Measurements from ENCODE around the gene BRINP3.

Gene BRINP3

DNA sequence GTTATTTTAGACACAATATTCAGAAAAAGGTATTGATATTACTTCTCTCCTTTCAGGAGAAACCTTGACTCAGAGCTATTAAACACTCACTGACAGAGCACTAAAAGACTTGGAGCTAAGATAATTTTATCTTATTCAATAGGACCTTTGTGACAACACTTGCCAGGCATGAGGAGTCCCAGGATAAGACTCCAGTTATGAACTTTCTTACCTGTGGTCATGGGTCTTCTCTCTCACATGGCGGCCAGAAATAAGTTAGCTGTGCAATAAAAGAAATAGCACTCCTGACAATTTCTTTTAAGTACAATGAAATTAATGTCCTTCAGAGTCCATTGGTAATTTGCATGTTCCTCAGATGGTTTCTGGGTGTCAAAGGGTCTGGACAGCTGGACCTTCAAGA lies 382.1 kb downstream of the BRINP3 start:
- H2BK120ac ChIP-seq (ENCODE audit: low read depth, low read length): no peak overlapping the region
- no peak overlapping the region for H3K27ac ChIP-seq (replicated peaks; ENCODE audit: low read length)
- H3K4ac ChIP-seq (ENCODE audit: low read length): no peak overlapping the region
- no CpG with 5 or more reads among the region's 1 CpG for WGBS, 2 donors (ENCODE audit: extremely low coverage in 2 of 2, insufficient read length in 2 of 2, insufficient replicate concordance in 1 of 2)
- no peak overlapping the region for H3K4me3 ChIP-seq (ENCODE audit: low read length in 2 of 2)
- no peaks in the 10 kb centered on the region for H3K79me1 ChIP-seq (ENCODE audit: low read depth, low read length)
- H3K18ac ChIP-seq (ENCODE audit: low read length): no peak overlapping the region
- H2AK5ac ChIP-seq (ENCODE audit: low read depth, low read length): no peak overlapping the region
- H3K36me3 ChIP-seq (replicated peaks in 1 of 2; ENCODE audit: control insufficient read depth in 2 of 2, insufficient read depth in 2 of 2, low read length in 2 of 2): no peaks in the 10 kb centered on the region
- no peak overlapping the region for H3K14ac ChIP-seq (ENCODE audit: low read length)
- no peak overlapping the region for H2BK12ac ChIP-seq (ENCODE audit: low read length)
- H2AFZ ChIP-seq (ENCODE audit: low read length): no peak overlapping the region
- H3K27me3 ChIP-seq (ENCODE audit: control insufficient read depth in 3 of 3, insufficient read depth in 3 of 3, low read depth in 1 of 3, low read length in 3 of 3): no peaks in the 10 kb centered on the region
- H2BK5ac ChIP-seq (ENCODE audit: low read length): no peak overlapping the region
- H2BK15ac ChIP-seq (ENCODE audit: low read length): no peak overlapping the region
- H3K9ac ChIP-seq (ENCODE audit: low read depth, low read length, poor library complexity): no peak overlapping the region
- no peak for DNase-seq (ENCODE audit: low spot score)
- no peak overlapping the region for H3K23ac ChIP-seq (ENCODE audit: low read depth, low read length, poor library complexity)
- H3K4me2 ChIP-seq (ENCODE audit: insufficient read depth, low read length, poor library complexity, severe bottlenecking): no peak overlapping the region
- H4K8ac ChIP-seq (ENCODE audit: low read depth, low read length): no peak overlapping the region
- H3K4me1 ChIP-seq (ENCODE audit: control insufficient read depth in 2 of 2, insufficient read depth in 1 of 2, low read depth in 1 of 2, low read length in 2 of 2): no peaks in the 10 kb centered on the region
- H3K9me3 ChIP-seq (replicated peaks in 1 of 2; ENCODE audit: control insufficient read depth in 2 of 2, insufficient read depth in 1 of 2, low read depth in 1 of 2, low read length in 2 of 2): no peaks in the 10 kb centered on the region
- no peak overlapping the region for H4K91ac ChIP-seq (ENCODE audit: low read depth, low read length, poor library complexity)

DNA sequence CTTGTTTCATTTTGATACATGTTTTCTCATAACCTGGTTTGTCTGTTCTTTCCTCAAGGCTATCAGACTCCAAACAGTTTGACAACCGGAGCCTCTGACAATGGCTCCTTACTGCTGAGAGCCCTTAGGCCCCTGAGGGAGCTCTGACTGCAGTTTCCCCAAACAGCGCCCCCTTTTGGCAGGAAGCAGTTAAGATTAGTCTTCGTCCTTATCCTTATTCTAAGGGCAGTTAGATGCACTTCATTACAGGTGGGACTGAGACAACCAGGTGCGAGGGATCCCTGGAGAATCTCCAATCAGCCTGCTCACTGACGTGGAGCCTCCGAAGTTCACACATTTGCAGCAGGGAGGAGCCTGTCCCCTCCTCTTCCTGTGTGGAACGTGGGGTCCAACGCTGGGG lies 393.1 kb downstream of the BRINP3 start:
- Histone ChIP-seq H4K91ac (ENCODE audit: low read depth, low read length, poor library complexity) (no peak overlapping the region), H3K4ac (ENCODE audit: low read length) (no peak overlapping the region), H3K9ac (ENCODE audit: low read depth, low read length, poor library complexity) (peak overlapping the region; percentile 30), H3K4me2 (ENCODE audit: insufficient read depth, low read length, poor library complexity, severe bottlenecking) (no peak overlapping the region), H2BK12ac (ENCODE audit: low read length) (no peak overlapping the region), H3K27ac (replicated peaks; ENCODE audit: low read length) (no peak overlapping the region), H4K8ac (ENCODE audit: low read depth, low read length) (no peak overlapping the region), H2BK5ac (ENCODE audit: low read length) (no peak overlapping the region), H2BK120ac (ENCODE audit: low read depth, low read length) (no peak overlapping the region), H3K79me1 (ENCODE audit: low read depth, low read length) (no peaks in the 10 kb centered on the region), H3K18ac (ENCODE audit: low read length) (no peak overlapping the region), H3K4me1 (ENCODE audit: control insufficient read depth in 2 of 2, insufficient read depth in 1 of 2, low read depth in 1 of 2, low read length in 2 of 2) (no peaks in the 10 kb centered on the region), H3K9me3 (replicated peaks in 1 of 2; ENCODE audit: control insufficient read depth in 2 of 2, insufficient read depth in 1 of 2, low read depth in 1 of 2, low read length in 2 of 2) (no peaks in the 10 kb centered on the region), H3K4me3 (ENCODE audit: low read length in 2 of 2) (no peak overlapping the region), H3K14ac (ENCODE audit: low read length) (no peak overlapping the region), H3K36me3 (replicated peaks in 1 of 2; ENCODE audit: control insufficient read depth in 2 of 2, insufficient read depth in 2 of 2, low read length in 2 of 2) (no peaks in the 10 kb centered on the region), H2AFZ (ENCODE audit: low read length) (peak overlapping the region; percentile 32), H3K23ac (ENCODE audit: low read depth, low read length, poor library complexity) (peak overlapping the region; percentile 10), H3K27me3 (ENCODE audit: control insufficient read depth in 3 of 3, insufficient read depth in 3 of 3, low read depth in 1 of 3, low read length in 3 of 3) (no peaks in the 10 kb centered on the region), H2AK5ac (ENCODE audit: low read depth, low read length) (no peak overlapping the region), H2BK15ac (ENCODE audit: low read length) (no peak overlapping the region)
- DNase-seq (ENCODE audit: low spot score): no peak
- whole genome bisulfite sequencing, 2 donors (ENCODE audit: extremely low coverage in 2 of 2, insufficient read length in 2 of 2, insufficient replicate concordance in 1 of 2): no CpG with 5 or more reads among the region's 8 CpGs

DNA sequence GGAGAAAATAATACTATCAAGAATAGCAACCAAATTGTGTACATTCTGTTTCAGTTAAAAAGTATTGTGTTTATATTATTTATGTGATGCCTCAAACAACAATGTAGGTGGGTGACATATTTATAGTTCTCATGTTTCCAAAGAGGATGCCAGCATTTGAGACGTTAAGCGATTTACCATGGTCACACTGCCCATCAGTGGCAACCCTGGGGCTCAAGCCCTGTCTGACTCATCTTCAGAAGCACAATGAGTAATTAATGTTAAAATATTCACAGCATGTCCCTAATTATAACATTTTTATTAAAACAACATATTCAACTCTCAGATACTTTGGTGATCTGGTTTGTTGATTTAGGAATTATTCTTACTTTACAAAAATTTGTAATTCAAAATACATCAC lies 409.4 kb downstream of the BRINP3 start:
- H4K8ac ChIP-seq (ENCODE audit: low read depth, low read length): no peak overlapping the region
- no peak overlapping the region for H3K23ac ChIP-seq (ENCODE audit: low read depth, low read length, poor library complexity)
- H3K4ac ChIP-seq (ENCODE audit: low read length): no peak overlapping the region
- no peak overlapping the region for H4K91ac ChIP-seq (ENCODE audit: low read depth, low read length, poor library complexity)
- H3K14ac ChIP-seq (ENCODE audit: low read length): no peak overlapping the region
- no peaks in the 10 kb centered on the region for H3K79me1 ChIP-seq (ENCODE audit: low read depth, low read length)
- no peak overlapping the region for H2AK5ac ChIP-seq (ENCODE audit: low read depth, low read length)
- H3K18ac ChIP-seq (ENCODE audit: low read length): no peak overlapping the region
- no peak for DNase-seq (ENCODE audit: low spot score)
- H3K27ac ChIP-seq (replicated peaks; ENCODE audit: low read length): no peak overlapping the region
- no CpG with 5 or more reads among the region's 2 CpGs for WGBS, 2 donors (ENCODE audit: extremely low coverage in 2 of 2, insufficient read length in 2 of 2, insufficient replicate concordance in 1 of 2)
- no peak overlapping the region for H3K9ac ChIP-seq (ENCODE audit: low read depth, low read length, poor library complexity)
- H2BK5ac ChIP-seq (ENCODE audit: low read length): no peak overlapping the region
- H2BK12ac ChIP-seq (ENCODE audit: low read length): no peak overlapping the region
- H3K4me2 ChIP-seq (ENCODE audit: insufficient read depth, low read length, poor library complexity, severe bottlenecking): no peak overlapping the region
- H2BK120ac ChIP-seq (ENCODE audit: low read depth, low read length): no peak overlapping the region
- no peaks in the 10 kb centered on the region for H3K4me1 ChIP-seq (ENCODE audit: control insufficient read depth in 2 of 2, insufficient read depth in 1 of 2, low read depth in 1 of 2, low read length in 2 of 2)
- no peak overlapping the region for H3K4me3 ChIP-seq (ENCODE audit: low read length in 2 of 2)
- H3K9me3 ChIP-seq (replicated peaks in 1 of 2; ENCODE audit: control insufficient read depth in 2 of 2, insufficient read depth in 1 of 2, low read depth in 1 of 2, low read length in 2 of 2): no peaks in the 10 kb centered on the region
- no peak overlapping the region for H2BK15ac ChIP-seq (ENCODE audit: low read length)
- no peak overlapping the region for H2AFZ ChIP-seq (ENCODE audit: low read length)
- H3K27me3 ChIP-seq (ENCODE audit: control insufficient read depth in 3 of 3, insufficient read depth in 3 of 3, low read depth in 1 of 3, low read length in 3 of 3): no peaks in the 10 kb centered on the region
- H3K36me3 ChIP-seq (replicated peaks in 1 of 2; ENCODE audit: control insufficient read depth in 2 of 2, insufficient read depth in 2 of 2, low read length in 2 of 2): no peaks in the 10 kb centered on the region

DNA sequence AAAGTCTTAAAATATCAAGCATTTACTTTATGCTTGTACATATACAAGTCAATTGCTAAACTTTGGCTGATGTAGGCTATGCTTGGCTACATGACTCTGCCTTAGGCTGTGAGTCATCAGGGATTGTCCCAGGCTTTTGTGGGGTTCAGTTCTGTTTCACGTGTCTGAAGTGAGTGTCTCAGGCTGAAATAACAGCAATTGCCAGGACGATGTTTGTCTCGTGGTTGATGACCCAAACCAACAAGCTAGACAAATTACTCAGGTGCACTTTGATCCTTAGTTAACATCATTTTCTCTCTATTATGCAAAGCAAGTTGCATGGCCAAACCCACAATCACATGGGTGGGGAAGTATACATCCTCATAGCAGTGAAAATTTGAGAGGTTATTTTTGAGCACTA lies 410.1 kb downstream of the BRINP3 start:
- H3K4me3 ChIP-seq (ENCODE audit: low read length in 2 of 2): no peak overlapping the region
- no peak overlapping the region for H2AK5ac ChIP-seq (ENCODE audit: low read depth, low read length)
- H3K4ac ChIP-seq (ENCODE audit: low read length): no peak overlapping the region
- H4K8ac ChIP-seq (ENCODE audit: low read depth, low read length): no peak overlapping the region
- no CpG with 5 or more reads among the region's 3 CpGs for WGBS, 2 donors (ENCODE audit: extremely low coverage in 2 of 2, insufficient read length in 2 of 2, insufficient replicate concordance in 1 of 2)
- no peak overlapping the region for H3K18ac ChIP-seq (ENCODE audit: low read length)
- H3K4me2 ChIP-seq (ENCODE audit: insufficient read depth, low read length, poor library complexity, severe bottlenecking): no peak overlapping the region
- no peak overlapping the region for H2BK120ac ChIP-seq (ENCODE audit: low read depth, low read length)
- no peak overlapping the region for H2BK5ac ChIP-seq (ENCODE audit: low read length)
- H3K79me1 ChIP-seq (ENCODE audit: low read depth, low read length): no peaks in the 10 kb centered on the region
- H3K27me3 ChIP-seq (ENCODE audit: control insufficient read depth in 3 of 3, insufficient read depth in 3 of 3, low read depth in 1 of 3, low read length in 3 of 3): no peaks in the 10 kb centered on the region
- H3K23ac ChIP-seq (ENCODE audit: low read depth, low read length, poor library complexity): no peak overlapping the region
- no peak overlapping the region for H2AFZ ChIP-seq (ENCODE audit: low read length)
- H3K9ac ChIP-seq (ENCODE audit: low read depth, low read length, poor library complexity): no peak overlapping the region
- no peak overlapping the region for H3K14ac ChIP-seq (ENCODE audit: low read length)
- no peaks in the 10 kb centered on the region for H3K36me3 ChIP-seq (replicated peaks in 1 of 2; ENCODE audit: control insufficient read depth in 2 of 2, insufficient read depth in 2 of 2, low read length in 2 of 2)
- no peaks in the 10 kb centered on the region for H3K4me1 ChIP-seq (ENCODE audit: control insufficient read depth in 2 of 2, insufficient read depth in 1 of 2, low read depth in 1 of 2, low read length in 2 of 2)
- no peak for DNase-seq (ENCODE audit: low spot score)
- no peaks in the 10 kb centered on the region for H3K9me3 ChIP-seq (replicated peaks in 1 of 2; ENCODE audit: control insufficient read depth in 2 of 2, insufficient read depth in 1 of 2, low read depth in 1 of 2, low read length in 2 of 2)
- no peak overlapping the region for H2BK15ac ChIP-seq (ENCODE audit: low read length)
- no peak overlapping the region for H2BK12ac ChIP-seq (ENCODE audit: low read length)
- no peak overlapping the region for H4K91ac ChIP-seq (ENCODE audit: low read depth, low read length, poor library complexity)
- H3K27ac ChIP-seq (replicated peaks; ENCODE audit: low read length): no peak overlapping the region
